Fibroblast of villous mesenchyme (primary cell): ENCODE data around the gene MBD3L5. TPM values are rescaled to one million over a fixed set of nuclear protein-coding genes. Genes with fewer than 3 reads are reported as not detected.

Experiments used
- DNase-seq: peaks from one replicate; pipeline ENCODE4 v3.0.0-alpha.2; 2010; ENCODE audit warnings: low read depth
- H3K4me3 ChIP-seq: 2 replicates; pipeline ENCODE4 v1.5.1; 2011; ENCODE audit warnings: low read depth, mild to moderate bottlenecking, low read length
- total RNA-seq: library from RNA; depleted of rRNA; stranded (reverse); fragments of >200 nt; gene quantifications from 2 replicates; pipeline ENCODE4 v1.2.3, GENCODE V29; 2012
- TF ChIP-seq, protein P1 (sequence below): IDR thresholded peaks from 2 replicates; pipeline ENCODE4 v1.5.1; 2012; ENCODE audit warnings: low read depth, mild to moderate bottlenecking, low read length; ENCODE audit not compliant: insufficient read depth

Gene MBD3L5
- total RNA-seq, 1 donor, result not detected

DNA sequence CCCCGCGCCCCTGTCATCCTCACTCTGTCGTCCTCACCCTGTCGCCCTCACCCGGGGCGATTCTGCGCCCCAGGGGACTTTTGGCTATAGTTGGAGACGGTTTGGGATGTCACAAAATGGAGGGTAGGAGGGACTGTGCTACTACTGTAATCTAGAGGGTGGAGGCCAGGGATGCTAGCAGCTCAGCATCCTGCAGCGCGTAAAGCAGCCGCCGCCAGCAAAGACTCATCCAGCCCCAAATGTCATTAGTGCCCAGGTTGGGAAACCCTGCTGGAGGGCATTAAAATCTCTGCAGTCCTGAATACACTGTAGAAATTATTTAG, 39.5 kb downstream of the MBD3L5 start:
- DNase-seq, result no peak
- TF ChIP-seq, protein P1, sequence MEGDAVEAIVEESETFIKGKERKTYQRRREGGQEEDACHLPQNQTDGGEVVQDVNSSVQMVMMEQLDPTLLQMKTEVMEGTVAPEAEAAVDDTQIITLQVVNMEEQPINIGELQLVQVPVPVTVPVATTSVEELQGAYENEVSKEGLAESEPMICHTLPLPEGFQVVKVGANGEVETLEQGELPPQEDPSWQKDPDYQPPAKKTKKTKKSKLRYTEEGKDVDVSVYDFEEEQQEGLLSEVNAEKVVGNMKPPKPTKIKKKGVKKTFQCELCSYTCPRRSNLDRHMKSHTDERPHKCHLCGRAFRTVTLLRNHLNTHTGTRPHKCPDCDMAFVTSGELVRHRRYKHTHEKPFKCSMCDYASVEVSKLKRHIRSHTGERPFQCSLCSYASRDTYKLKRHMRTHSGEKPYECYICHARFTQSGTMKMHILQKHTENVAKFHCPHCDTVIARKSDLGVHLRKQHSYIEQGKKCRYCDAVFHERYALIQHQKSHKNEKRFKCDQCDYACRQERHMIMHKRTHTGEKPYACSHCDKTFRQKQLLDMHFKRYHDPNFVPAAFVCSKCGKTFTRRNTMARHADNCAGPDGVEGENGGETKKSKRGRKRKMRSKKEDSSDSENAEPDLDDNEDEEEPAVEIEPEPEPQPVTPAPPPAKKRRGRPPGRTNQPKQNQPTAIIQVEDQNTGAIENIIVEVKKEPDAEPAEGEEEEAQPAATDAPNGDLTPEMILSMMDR, result no peak

DNA sequence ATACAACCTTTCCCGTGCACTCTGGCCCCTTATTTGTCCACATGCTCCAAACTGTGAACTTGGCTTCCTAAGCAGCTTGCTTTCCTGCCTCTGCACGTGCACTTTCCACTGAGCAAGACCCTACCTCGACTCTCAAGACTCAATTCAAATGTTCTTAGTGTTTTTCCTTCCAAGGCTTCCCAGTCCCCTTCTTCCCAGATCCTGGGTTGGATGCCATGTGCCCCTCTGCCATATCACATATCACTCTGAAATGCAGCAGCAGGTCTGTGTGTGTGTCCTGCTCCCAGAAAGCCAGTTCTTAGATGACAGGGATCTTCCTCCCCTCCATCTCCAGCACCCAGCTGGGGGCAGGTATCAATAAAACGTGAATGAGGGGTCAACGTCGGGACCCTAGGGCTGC, 42.2 kb downstream of the MBD3L5 start:
- TF ChIP-seq, protein P1, result no peak
- DNase-seq, result no peak
- H3K4me3 ChIP-seq, result no peak overlapping the region

More for the DNA sequence above, 39.5 kb downstream of the MBD3L5 start:
- peak overlapping the region; percentile 86 for H3K4me3 ChIP-seq

DNA sequence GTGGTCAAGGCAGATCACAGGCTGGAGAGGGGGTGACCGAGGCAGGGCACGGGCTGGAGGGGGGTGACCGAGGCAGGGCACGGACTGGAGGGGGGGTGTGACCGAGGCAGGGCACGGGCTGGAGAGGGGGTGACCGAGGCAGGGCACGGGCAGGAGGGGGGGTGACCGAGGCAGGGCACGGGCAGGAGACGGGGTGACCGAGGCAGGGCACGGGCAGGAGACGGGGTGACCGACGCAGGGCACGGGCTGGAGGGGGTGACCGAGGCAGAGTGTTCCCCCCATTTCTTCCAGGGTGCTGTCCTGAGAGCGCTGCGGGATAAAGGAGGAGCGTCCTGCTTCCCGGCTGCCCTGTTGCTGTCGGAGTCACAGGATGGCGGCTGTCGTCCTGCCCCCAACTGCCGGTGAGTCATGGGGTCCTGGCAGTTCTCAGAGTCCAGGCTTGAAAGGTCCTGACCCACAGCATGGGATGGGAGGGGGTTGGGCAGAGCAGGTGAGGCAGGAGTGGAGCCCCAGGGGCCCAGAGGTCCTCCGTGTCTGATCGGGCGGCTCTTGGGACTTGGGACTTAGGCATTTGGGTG, 44.4 kb downstream of the MBD3L5 start:
- no peak for DNase-seq
- no peak overlapping the region for H3K4me3 ChIP-seq
- TF ChIP-seq, protein P1, result no peak

DNA sequence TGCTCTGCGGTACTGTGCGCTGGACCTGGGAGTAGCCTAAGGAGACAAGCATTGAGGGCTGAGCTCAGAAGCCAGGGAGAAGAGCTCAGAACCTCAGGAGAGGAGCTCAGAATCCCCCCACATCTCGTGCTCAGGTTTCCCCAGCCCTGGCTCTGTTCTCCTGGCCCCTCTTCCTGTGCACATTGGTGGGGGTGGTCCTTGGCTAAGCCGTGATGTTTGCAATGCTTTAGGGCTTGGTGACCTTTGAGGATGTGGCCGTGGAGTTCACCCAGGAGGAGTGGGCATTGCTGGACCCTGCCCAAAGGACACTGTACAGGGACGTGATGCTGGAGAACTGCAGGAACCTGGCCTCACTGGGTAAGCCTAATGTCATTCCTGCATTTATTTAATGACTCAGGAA, 45.8 kb downstream of the MBD3L5 start:
- H3K4me3 ChIP-seq, result no peak overlapping the region
- TF ChIP-seq, protein P1, result no peak

DNA sequence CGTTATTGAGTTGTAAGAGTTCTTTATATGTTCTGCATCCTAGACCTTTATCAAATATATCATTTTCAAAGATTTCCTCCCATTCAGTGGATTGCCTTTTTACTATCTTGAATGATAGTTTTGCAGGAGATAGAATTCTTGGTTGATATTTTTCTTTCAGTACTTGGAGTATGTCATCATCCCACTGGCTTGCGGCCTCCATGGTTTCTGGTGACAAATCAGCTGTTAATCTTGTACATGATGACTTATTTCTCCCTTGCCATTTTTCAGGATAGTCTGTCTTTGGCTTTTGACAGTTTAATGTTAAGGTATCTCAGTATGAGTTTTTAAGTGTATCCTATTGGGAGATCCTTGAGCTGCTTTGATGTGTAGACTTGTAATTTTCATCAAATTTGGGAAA, 47.6 kb downstream of the MBD3L5 start:
- no peak for DNase-seq
- TF ChIP-seq, protein P1, result no peak
- H3K4me3 ChIP-seq, result no peak overlapping the region

More for the DNA sequence above, 45.8 kb downstream of the MBD3L5 start:
- no peak for DNase-seq

Other genes with a start within 250 kb of the MBD3L5 start
- not detected in 2 replicates for gene ADGRE1, start 143.0 kb upstream of the MBD3L5 start, total RNA-seq
- gene MBD3L2B, start 9.1 kb upstream of the MBD3L5 start, total RNA-seq, result not detected in 2 replicates
- gene MBD3L4, start 9.6 kb downstream of the MBD3L5 start, total RNA-seq, result not detected in 2 replicates
- not detected in 2 replicates for gene MBD3L2, start 18.7 kb downstream of the MBD3L5 start, total RNA-seq
- not detected in 2 replicates for gene MBD3L3, start 28.1 kb downstream of the MBD3L5 start, total RNA-seq
- gene ZNF557, start 39.1 kb downstream of the MBD3L5 start, total RNA-seq, result 15.1 and 15.5 TPM in 2 replicates